ENCODE measurements around the gene C8A. TPM values are rescaled to one million over a fixed set of nuclear protein-coding genes. Genes with fewer than 3 reads are reported as not detected.

C8A gene
- polyA plus RNA-seq, 1 experiment: not detected

- TF ChIP-seq CTCF (IDR thresholded peaks at IDR 0.05; ENCODE audit: low read depth, low read length): no peak
- DNase-seq (ENCODE audit: low read depth, low spot score): no peak
- CTCF ChIA-PET: interaction anchor here (4.2 kb wide), 1 partner anchor 134 kb away, joined by 19 read pairs; no protein-coding TSS in a partner anchor
- Histone ChIP-seq H3K27ac (ENCODE audit: low read depth, low read length) (no peak within 1 kb of the TSS), H3K27me3 (ENCODE audit: control insufficient read depth, insufficient read depth, low read length) (no peaks in the 10 kb centered on the region), H3K9me3 (ENCODE audit: control insufficient read depth, insufficient read depth, low read length) (no peaks in the 10 kb centered on the region), H3K4me3 (ENCODE audit: low read depth, low read length) (no peak within 1 kb of the TSS)
- POLR2A ChIA-PET: no interaction called here
These were observed 111.5 kb downstream of the C8A start, which contains the start of gene C8B for GRCh38 chr1:56965916-56966697. C8B (minus strand) TSS chr1:56966015; CDS start chr1:56965948, 67 bp downstream.

- CTCF ChIA-PET: interaction anchor here (1.5 to 4.2 kb wide), 2 partner anchors 13 to 135 kb away, joined by 4 to 19 read pairs; no protein-coding TSS in a partner anchor
- POLR2A ChIA-PET: no interaction called here
- no peaks in the 10 kb centered on the region for H3K27me3 ChIP-seq (ENCODE audit: control insufficient read depth, insufficient read depth, low read length)
- H3K27ac ChIP-seq (ENCODE audit: low read depth, low read length): no peak overlapping the region
- no peak overlapping the region for H3K4me3 ChIP-seq (ENCODE audit: low read depth, low read length)
- no peak for TF ChIP-seq CTCF (IDR thresholded peaks at IDR 0.05; ENCODE audit: low read depth, low read length)
- no peak for DNase-seq (ENCODE audit: low read depth, low spot score)
- no peaks in the 10 kb centered on the region for H3K9me3 ChIP-seq (ENCODE audit: control insufficient read depth, insufficient read depth, low read length)
These were observed 112.1 kb downstream of the C8A start for GRCh38 chr1:56966698-56966999.

- Histone ChIP-seq H3K27ac (ENCODE audit: low read depth, low read length) (no peak overlapping the region), H3K27me3 (ENCODE audit: control insufficient read depth, insufficient read depth, low read length) (no peaks in the 10 kb centered on the region), H3K9me3 (ENCODE audit: control insufficient read depth, insufficient read depth, low read length) (no peaks in the 10 kb centered on the region), H3K4me3 (ENCODE audit: low read depth, low read length) (no peak overlapping the region)
- no peak for DNase-seq (ENCODE audit: low read depth, low spot score)
- CTCF ChIA-PET: interaction anchor here (1.5 to 2.3 kb wide), 2 partner anchors 14 to 136 kb away, joined by 4 to 43 read pairs; no protein-coding TSS in a partner anchor
- POLR2A ChIA-PET: no interaction called here
- no peak for TF ChIP-seq CTCF (IDR thresholded peaks at IDR 0.05; ENCODE audit: low read depth, low read length)
These were observed 112.8 kb downstream of the C8A start for GRCh38 chr1:56967355-56967754.

Other genes starting within 250 kb of the C8A start
- gene PRKAA2, start 209.5 kb upstream of the C8A start, polyA plus RNA-seq (2011; rRNA removed): 3.3 and 4.7 TPM in 2 replicates
- not detected in 2 replicates for gene FYB2, start 35.4 kb upstream of the C8A start, polyA plus RNA-seq (2011; rRNA removed)
- gene C8B, start 111.2 kb downstream of the C8A start, polyA plus RNA-seq (2011; rRNA removed): not detected in 2 replicates